ENCODE results near the gene SLC24A1.

SLC24A1 gene

DNA sequence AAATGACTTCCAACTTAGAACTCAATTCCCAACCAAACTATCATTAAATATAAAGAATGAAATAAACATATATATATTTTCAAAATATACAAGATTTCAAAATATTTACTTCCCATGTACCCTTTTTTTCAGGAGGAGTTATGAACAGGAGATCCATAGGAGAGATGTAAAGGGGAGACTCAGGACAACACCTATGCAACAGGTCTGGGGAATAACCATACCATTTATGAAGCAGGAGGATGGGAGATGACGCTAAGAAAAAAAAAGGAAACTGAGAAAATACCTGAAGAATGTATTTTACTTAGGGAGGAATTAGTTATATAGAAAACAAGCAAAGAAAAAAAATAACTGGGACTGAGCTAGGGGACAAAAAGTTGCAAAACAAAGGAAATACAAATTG lies 34.6 kb upstream of the SLC24A1 start:
- Histone ChIP-seq H3K9ac (no peak overlapping the region), H3K4me3 (no peak overlapping the region), H3K9me3 (no peaks in the 10 kb centered on the region), H3K27ac (no peak overlapping the region), H3K27me3 (no peaks in the 10 kb centered on the region), H3K4me1 (peaks cover 26% of the 10 kb centered on the region), H4K20me1 (no peaks in the 10 kb centered on the region), H3K36me3 (peaks cover 89% of the 10 kb centered on the region), H3K4me2 (no peak overlapping the region)
- TF ChIP-seq Cebpa-rat (IDR thresholded peaks at IDR 0.05) = no peak

DNA sequence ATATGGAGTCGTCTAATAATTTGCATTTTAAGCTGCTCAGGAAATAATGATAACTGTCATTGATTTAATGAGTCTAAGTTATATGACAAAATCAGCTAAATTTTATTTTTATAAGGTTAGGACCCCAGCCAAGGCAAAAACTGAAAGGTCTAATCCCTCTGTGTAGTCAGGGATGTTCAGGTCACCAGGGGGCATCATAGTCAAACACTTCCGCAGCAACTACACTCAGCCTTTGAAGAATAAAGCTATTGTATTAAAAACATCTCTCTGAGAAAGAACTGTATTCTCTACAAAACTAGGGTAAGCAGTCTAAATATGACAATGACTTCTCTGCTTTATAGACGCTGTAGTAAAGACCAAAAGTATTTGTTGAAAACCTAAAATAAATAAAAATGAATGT lies 25.8 kb upstream of the SLC24A1 start:
- Histone ChIP-seq H3K27ac (no peak overlapping the region), H3K9me3 (no peaks in the 10 kb centered on the region), H3K4me3 (no peak overlapping the region), H4K20me1 (no peaks in the 10 kb centered on the region), H3K27me3 (no peaks in the 10 kb centered on the region), H3K4me1 (no peaks in the 10 kb centered on the region), H3K9ac (no peak overlapping the region), H3K4me2 (no peak overlapping the region), H3K36me3 (peaks cover 92% of the 10 kb centered on the region)
- TF ChIP-seq Cebpa-rat (IDR thresholded peaks at IDR 0.05) = no peak

DNA sequence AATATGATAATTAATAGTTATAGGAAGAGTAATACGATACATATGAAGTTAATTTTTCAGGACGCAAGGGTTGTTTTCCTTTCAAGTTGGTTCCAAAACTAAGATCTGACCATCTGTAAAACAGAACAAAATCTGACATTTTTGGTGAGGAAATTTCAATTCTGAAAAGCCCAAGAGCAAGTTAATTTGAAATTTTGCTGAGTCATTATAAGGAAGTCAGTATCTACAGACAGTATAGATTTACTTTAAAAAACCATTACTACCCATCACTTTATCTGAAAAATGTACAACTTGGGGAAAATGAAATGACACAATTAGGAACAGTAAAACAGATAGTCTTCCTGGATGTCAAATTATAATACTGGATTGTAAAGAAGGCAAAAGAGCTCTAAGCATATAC lies 23.3 kb upstream of the SLC24A1 start:
- TF ChIP-seq Cebpa-rat (IDR thresholded peaks at IDR 0.05) = no peak
- H3K4me1 ChIP-seq = no peaks in the 10 kb centered on the region
- H3K9me3 ChIP-seq = no peaks in the 10 kb centered on the region
- H3K27me3 ChIP-seq = no peaks in the 10 kb centered on the region
- no peak overlapping the region for H3K27ac ChIP-seq
- no peaks in the 10 kb centered on the region for H4K20me1 ChIP-seq
- H3K36me3 ChIP-seq = peaks cover 91% of the 10 kb centered on the region
- H3K4me2 ChIP-seq = no peak overlapping the region
- H3K9ac ChIP-seq = no peak overlapping the region
- no peak overlapping the region for H3K4me3 ChIP-seq

DNA sequence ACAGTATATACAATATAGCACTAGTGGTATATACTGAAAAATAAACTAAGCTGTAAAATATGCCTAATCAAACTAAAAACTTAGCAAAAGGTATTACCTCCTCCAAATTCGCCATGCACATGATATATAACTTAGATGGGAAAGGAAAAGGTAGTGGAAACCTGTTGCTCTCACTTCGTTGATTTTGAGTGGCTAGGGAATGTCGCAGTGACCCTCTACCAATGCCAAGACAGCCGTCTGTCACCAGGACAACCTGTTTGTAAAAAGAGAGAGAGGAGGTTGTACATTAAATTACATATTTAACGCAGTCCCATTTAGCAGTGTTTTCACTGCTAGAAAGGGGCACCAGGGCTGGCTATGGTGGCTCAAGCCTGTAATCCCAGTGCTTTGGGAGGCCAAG lies 22.1 kb upstream of the SLC24A1 start:
- no peak for TF ChIP-seq Cebpa-rat (IDR thresholded peaks at IDR 0.05)

DNA sequence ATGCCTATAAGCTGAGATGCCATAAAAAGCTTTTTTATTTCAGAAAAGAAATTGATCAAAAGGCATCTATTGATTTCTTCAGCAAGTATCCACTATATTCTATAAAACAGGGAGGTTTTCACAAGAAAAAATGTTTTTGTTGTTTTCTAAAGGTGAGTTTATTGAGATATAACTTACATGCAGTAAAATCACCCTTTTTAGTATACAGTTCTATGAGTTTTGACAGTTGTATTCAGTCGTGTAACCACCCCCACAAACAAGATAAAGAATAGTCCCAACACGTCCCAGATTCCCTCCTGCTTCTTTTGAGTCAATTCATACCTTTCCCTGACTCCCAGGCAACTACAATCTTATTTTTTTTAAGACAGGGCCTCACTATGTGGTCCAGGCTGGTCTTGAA lies 18.6 kb upstream of the SLC24A1 start:
- Histone ChIP-seq H3K9ac (no peak overlapping the region), H3K4me1 (no peaks in the 10 kb centered on the region), H3K9me3 (no peaks in the 10 kb centered on the region), H3K27ac (no peak overlapping the region), H3K36me3 (peaks cover 73% of the 10 kb centered on the region), H3K27me3 (no peaks in the 10 kb centered on the region), H3K4me3 (no peak overlapping the region), H3K4me2 (no peak overlapping the region), H4K20me1 (0 out of 2 replicates have a peak, but pooled peaks cover 6% of the 10 kb centered on the region)
- no peak for TF ChIP-seq Cebpa-rat (IDR thresholded peaks at IDR 0.05)

More for the DNA sequence above, 22.1 kb upstream of the SLC24A1 start:
- Histone ChIP-seq H3K4me3 (no peak overlapping the region), H3K4me2 (no peak overlapping the region), H3K27ac (no peak overlapping the region), H3K9ac (no peak overlapping the region), H3K4me1 (no peaks in the 10 kb centered on the region), H3K36me3 (peaks cover 93% of the 10 kb centered on the region), H4K20me1 (no peaks in the 10 kb centered on the region), H3K27me3 (no peaks in the 10 kb centered on the region), H3K9me3 (no peaks in the 10 kb centered on the region)

DNA sequence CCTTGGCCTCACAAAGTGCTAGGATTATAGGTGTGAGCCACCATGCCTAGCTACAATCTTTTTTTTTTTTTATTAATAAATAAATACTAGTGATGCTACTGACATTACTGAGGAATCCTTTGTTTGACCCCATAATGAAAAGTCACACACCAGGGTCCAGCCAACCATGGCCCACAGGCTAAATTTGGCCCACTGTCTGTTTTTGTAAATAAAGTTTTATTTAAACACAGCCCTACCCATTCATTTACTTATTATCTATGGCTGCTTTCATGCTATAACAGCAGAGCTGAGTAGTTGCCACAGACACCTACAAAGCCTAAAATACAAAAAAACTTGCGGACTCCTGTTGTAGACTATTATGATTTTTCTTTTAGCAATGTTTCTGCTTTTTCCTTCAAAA lies 18.2 kb upstream of the SLC24A1 start:
- Histone ChIP-seq H4K20me1 (0 out of 2 replicates have a peak, but pooled peaks cover 6% of the 10 kb centered on the region), H3K9ac (no peak overlapping the region), H3K9me3 (no peaks in the 10 kb centered on the region), H3K4me2 (no peak overlapping the region), H3K36me3 (peaks cover 69% of the 10 kb centered on the region), H3K4me3 (no peak overlapping the region), H3K4me1 (no peaks in the 10 kb centered on the region), H3K27ac (no peak overlapping the region), H3K27me3 (no peaks in the 10 kb centered on the region)
- TF ChIP-seq Cebpa-rat (IDR thresholded peaks at IDR 0.05) = no peak

DNA sequence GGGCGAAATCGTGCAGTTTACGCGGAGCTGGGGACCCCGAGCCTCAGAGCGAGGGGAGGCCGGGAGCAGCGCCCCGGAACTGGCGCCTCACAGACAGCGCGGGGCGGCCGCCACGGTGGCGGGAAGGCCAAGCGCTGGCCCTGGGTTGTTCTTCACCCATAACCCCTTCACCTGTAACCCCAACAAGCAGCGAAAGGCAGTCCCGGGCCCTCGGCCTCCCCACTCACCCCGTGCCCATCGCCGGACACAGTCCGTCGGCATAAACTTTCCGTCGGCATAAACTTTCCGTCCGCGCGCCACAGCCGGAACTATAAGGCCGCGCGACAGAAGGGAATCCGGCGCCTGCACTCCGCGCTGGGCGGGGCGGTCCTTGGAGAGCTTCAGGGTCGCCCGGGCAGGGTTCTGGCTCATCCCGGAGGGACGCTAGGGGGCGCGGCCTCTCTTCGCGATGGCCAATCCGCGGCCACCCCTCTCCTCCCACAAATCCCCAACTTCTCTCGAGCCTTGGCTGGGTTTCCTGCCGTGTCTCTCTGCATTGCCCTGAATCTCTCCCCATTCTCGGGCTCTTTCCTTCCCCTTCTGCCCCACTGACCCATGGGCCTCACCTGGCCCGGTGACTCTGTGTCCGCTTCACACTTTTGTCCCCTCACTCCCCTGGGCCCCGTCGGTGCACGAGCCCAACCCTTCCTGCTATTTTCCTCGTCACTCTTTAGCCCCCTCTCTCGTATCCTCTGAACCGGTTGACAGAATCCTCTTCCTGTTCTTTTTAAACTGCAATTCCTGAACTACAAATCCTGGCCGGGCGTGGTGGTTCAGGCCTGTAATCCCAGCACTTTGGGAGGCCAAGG lies 10.6 kb upstream of the SLC24A1 start, which contains the start of gene INTS14:
INTS14 (minus strand) TSS at position 261 of the 848 bp plus-strand sequence. CDS start 3,751 bp downstream, outside the sequence.
- H3K9ac ChIP-seq = peak within 1 kb of the TSS; percentile 98
- no peaks in the 10 kb centered on the region for H3K27me3 ChIP-seq
- peaks cover 34% of the 10 kb centered on the region for H3K4me1 ChIP-seq
- H3K27ac ChIP-seq = peak within 1 kb of the TSS; percentile 95
- TF ChIP-seq Cebpa-rat (IDR thresholded peaks at IDR 0.05) = no peak
- H3K9me3 ChIP-seq = no peaks in the 10 kb centered on the region
- H3K4me2 ChIP-seq = peak within 1 kb of the TSS; percentile 91
- H4K20me1 ChIP-seq = 0 out of 2 replicates have a peak, but pooled peaks cover 6% of the 10 kb centered on the region
- 0 out of 2 replicates have a peak, but pooled peaks cover 4% of the 10 kb centered on the region for H3K36me3 ChIP-seq
- H3K4me3 ChIP-seq = peak within 1 kb of the TSS; percentile 87

DNA sequence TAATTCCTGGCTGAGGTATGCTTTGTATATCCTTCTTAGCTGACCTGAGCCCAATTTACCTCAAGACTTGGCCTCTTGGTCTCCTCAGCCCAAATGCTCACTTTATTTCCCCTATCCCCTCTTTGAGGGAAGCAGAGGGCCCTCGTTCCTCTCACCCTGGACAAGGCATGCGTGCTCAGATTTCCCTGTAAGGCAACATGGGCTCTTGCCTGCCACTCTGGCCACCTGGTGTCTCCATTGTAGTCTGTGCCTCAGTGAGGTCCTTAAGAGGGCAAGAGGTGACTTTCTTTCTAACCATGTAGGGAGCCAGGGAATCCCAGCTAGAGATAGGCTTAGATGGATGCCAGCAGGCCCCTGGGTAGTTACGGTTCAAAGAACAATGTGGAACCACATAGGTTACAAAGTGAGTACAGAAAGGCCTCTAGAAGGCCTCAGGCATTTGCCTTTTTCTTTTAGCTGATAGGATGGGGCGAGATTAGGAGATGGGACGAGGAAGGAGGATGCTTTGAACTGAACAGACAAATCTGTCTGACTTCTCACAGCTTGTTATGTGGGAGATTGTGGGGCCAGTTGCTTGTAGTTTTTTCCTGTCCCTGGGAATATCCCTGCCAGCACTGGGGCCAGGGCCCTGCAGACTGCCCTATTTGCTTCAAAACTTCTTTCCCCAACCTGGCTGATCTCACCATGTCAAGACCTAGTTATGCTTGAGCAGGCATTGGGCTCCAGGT lies 9.7 kb upstream of the SLC24A1 start:
- H3K27ac ChIP-seq = peak overlapping the region; percentile 95
- no peak for TF ChIP-seq Cebpa-rat (IDR thresholded peaks at IDR 0.05)
- H3K4me1 ChIP-seq = peaks cover 34% of the 10 kb centered on the region
- H3K9me3 ChIP-seq = no peaks in the 10 kb centered on the region
- no peaks in the 10 kb centered on the region for H3K27me3 ChIP-seq
- 0 out of 2 replicates have a peak, but pooled peaks cover 2% of the 10 kb centered on the region for H3K36me3 ChIP-seq
- H3K4me2 ChIP-seq = peak overlapping the region; percentile 91
- peak overlapping the region; percentile 98 for H3K9ac ChIP-seq
- H4K20me1 ChIP-seq = no peaks in the 10 kb centered on the region
- H3K4me3 ChIP-seq = peak overlapping the region; percentile 87

DNA sequence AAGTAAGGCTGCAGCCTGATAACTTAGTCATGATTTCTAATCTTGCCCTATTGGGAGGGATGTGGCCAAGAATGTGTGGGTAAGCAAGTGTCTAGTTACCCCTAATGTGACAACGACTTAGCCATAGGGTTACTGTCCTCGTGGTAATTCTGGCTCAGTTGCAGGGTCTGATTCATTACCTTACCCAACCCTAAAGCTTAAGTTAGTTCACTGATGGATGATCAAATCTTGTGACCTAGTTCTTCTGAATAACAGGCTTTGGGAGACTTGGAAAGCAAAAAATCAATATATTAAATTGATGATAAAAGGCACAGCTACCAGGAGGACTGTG lies 9.2 kb upstream of the SLC24A1 start:
- no peak for TF ChIP-seq Cebpa-rat (IDR thresholded peaks at IDR 0.05)
- no peaks in the 10 kb centered on the region for H4K20me1 ChIP-seq
- H3K9me3 ChIP-seq = no peaks in the 10 kb centered on the region
- no peak overlapping the region for H3K27ac ChIP-seq
- no peaks in the 10 kb centered on the region for H3K27me3 ChIP-seq
- H3K4me2 ChIP-seq = peak overlapping the region; percentile 91
- H3K4me1 ChIP-seq = peaks cover 34% of the 10 kb centered on the region
- no peak overlapping the region for H3K9ac ChIP-seq
- no peaks in the 10 kb centered on the region for H3K36me3 ChIP-seq
- no peak overlapping the region for H3K4me3 ChIP-seq

All from BLaER1 (cell line).